HG02840 (cell line): ENCODE measurements around the gene KRT3.
"Not testable (repeated sequence)": the region's sequence is repeated elsewhere in the genome, so short reads cannot be mapped to it uniquely, and the experiment has no call there.

Experiments
- ATAC-seq: cut with Tn5 transposase; IDR thresholded peaks from one replicate; pipeline ENCODE4 v1.9.1; 2021; ENCODE audit warnings: mild to moderate bottlenecking, moderate library complexity, moderate number of reproducible peaks; ENCODE audit not compliant: unreplicated experiment, low FRiP score

Gene KRT3

GRCh38 chr12:52766351-52767019 lies 29.4 kb downstream of the KRT3 start:
- no peak for ATAC-seq

DNA sequence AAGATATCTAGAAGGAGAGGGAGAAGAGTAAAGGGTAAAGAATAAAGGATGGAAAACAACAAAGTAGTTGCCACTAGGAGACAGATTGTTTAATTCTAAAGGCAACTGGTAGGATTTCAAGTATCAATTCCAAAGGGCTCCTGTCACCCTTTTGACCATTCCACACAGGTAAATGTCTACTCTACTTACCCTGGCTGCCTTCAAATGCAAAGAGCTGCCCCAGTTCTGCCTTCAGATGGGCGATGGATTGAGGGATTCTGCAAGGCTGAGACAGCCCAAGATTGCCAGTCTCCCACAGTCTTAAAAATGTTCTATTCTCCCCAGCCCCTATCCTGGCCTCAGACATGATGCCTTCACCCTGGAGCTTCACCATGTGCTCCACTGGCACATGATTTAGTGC lies 30.2 kb downstream of the KRT3 start:
- ATAC-seq = no peak

GRCh38 chr12:52763991-52764390 lies 31.9 kb downstream of the KRT3 start:
- no peak for ATAC-seq

- ATAC-seq = no peak
Observed at GRCh38 chr12:52763036-52763659, 32.8 kb downstream of the KRT3 start.

- ATAC-seq = no peak
Observed at GRCh38 chr12:52761802-52762201, 34.1 kb downstream of the KRT3 start.

DNA sequence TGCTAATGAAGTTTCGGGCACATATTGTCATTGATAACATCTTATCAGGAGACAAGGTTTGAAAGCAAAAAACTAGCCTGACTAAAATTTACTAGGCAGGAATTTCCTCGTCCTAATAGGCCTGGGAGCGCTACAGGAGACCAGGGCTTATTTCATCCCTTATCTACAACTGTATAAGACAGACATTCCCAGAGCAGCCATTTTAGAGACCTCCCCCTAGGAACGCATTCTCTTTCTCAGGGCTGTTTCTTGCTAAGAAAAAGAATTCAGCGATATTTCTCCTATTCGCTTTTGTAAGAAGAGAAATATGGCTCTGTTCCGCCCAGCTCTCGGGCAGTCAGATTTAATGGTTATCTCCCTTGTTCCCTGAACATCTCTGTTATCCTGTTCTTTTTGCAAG lies 34.7 kb downstream of the KRT3 start:
- ATAC-seq = not testable (repeated sequence)

- ATAC-seq = no peak
Observed at GRCh38 chr12:52760623-52761022, 35.3 kb downstream of the KRT3 start.

GRCh38 chr12:52759695-52760094 lies 36.2 kb downstream of the KRT3 start:
- no peak for ATAC-seq

DNA sequence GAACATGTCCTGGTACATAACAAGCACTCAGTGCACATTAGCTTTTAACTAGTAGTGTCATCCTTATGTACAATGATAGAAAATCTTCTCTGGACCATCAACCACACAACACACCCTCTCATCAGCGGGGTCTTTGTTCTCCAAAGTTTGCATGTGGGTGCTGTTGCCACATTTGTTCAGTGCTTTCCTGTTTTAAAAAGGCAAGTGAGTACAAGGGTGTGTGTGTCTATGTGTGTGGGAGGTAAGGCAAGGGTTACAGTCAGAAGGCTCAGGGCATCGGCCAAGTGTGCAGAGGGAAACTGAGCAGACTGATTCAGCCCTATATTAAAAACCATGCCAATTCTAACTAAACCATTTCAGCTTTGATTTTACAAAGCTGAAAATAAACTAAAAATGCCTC lies 36.7 kb downstream of the KRT3 start:
- ATAC-seq = no peak

- no peak for ATAC-seq
Observed at GRCh38 chr12:52757449-52758176, 38.3 kb downstream of the KRT3 start.

- no peak for ATAC-seq
Observed at GRCh38 chr12:52756281-52756960, 39.5 kb downstream of the KRT3 start.

DNA sequence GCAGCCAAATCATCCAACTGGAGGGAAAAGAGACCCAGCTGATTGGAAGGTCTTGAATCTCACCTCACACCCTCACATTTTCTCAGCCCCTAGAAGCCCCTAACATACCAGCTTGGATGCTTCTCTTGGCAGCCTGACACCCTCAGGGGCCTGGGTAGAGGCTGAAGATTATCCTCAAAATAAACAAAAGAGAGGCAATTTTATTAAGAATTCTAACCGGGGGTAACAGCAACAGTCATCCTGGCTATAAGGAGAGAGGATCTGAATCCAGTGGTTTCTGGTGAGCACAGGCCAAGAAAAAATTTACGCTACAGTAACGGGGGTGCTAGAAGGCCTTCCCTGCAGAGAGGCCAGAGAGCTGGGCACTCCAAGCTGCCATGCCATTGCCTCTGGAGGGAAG lies 40.4 kb downstream of the KRT3 start:
- no peak for ATAC-seq

- no peak for ATAC-seq
Observed at GRCh38 chr12:52754135-52754534, 41.8 kb downstream of the KRT3 start.

GRCh38 chr12:52753283-52753682 lies 42.6 kb downstream of the KRT3 start:
- ATAC-seq = no peak

GRCh38 chr12:52752516-52752915 lies 43.4 kb downstream of the KRT3 start:
- no peak for ATAC-seq

- ATAC-seq = no peak
Observed at GRCh38 chr12:52751795-52752194, 44.1 kb downstream of the KRT3 start.

GRCh38 chr12:52750532-52750931 lies 45.4 kb downstream of the KRT3 start:
- ATAC-seq = not testable (repeated sequence)

DNA sequence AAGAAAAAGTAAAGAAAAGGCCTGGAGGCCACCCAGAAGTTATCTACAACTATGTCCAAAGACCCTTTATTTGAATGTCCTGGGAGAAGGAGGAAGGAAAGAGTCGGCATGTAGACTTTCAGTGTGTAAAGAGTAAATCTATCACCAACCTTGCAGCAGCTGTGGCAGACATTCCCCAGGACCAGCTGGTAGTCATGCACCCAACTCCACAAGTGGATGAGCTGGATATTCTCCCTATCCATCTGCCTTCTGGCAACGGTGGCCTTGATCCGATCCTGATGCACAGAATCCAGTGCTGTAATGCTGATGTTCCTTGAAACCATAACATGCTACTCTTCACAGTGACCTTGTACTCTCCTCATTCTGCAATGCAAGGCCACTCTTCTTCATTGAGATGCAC lies 46.1 kb downstream of the KRT3 start:
- ATAC-seq = no peak

GRCh38 chr12:52748578-52748977 lies 47.3 kb downstream of the KRT3 start:
- ATAC-seq = no peak

DNA sequence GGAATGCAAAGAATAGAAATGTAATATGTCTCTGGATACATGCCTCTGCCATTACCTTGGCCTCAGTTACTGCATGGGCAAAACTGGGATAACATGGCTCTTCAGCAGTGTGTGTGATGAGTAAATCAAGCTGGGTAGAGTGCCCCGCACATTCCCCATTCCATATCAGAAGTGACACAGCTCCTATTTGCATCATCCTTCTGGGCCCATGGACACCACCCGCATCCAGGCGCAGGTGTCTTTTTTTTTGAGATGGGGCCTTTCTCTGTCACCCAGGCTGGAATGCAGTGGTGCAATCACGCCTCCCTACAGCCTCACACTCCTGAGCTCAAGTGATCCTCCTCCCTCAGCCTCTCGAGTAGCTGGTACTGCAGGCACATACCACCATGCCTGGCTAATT lies 50.4 kb downstream of the KRT3 start:
- ATAC-seq = no peak

GRCh38 chr12:52744493-52745156 lies 51.3 kb downstream of the KRT3 start:
- ATAC-seq = no peak
